Middle frontal gyrus (tissue), 1 donor: Measurements from ENCODE around the gene MAS1L.

Experiments used
- DNase-seq: peaks from one replicate; pipeline ENCODE4 v3.0.0-alpha.2; 2015; ENCODE audit warnings: low spot score; ENCODE audit errors: extremely low spot score

The MAS1L gene

GRCh38 chr6:29510746-29511300 lies 23.1 kb upstream of the MAS1L start:
- DNase-seq = no peak

- DNase-seq = no peak
Observed at GRCh38 chr6:29510202-29510601, 22.4 kb upstream of the MAS1L start.

GRCh38 chr6:29509711-29510110 lies 22.0 kb upstream of the MAS1L start:
- DNase-seq = no peak

GRCh38 chr6:29509239-29509638 lies 21.5 kb upstream of the MAS1L start:
- DNase-seq = no peak

GRCh38 chr6:29507319-29507718 lies 19.6 kb upstream of the MAS1L start:
- DNase-seq = no peak

GRCh38 chr6:29506446-29507067 lies 18.8 kb upstream of the MAS1L start:
- DNase-seq = no peak

- no peak for DNase-seq
Observed at GRCh38 chr6:29505808-29506207, 18.1 kb upstream of the MAS1L start.

GRCh38 chr6:29504961-29505360 lies 17.2 kb upstream of the MAS1L start:
- DNase-seq = no peak

GRCh38 chr6:29502597-29502996 lies 14.8 kb upstream of the MAS1L start:
- no peak for DNase-seq

GRCh38 chr6:29502181-29502580 lies 14.4 kb upstream of the MAS1L start:
- DNase-seq = no peak

- DNase-seq = no peak
Observed at GRCh38 chr6:29501106-29501505, 13.3 kb upstream of the MAS1L start.

- DNase-seq = no peak
Observed at GRCh38 chr6:29500594-29500993, 12.8 kb upstream of the MAS1L start.

GRCh38 chr6:29499704-29500103 lies 11.9 kb upstream of the MAS1L start:
- no peak for DNase-seq

GRCh38 chr6:29496961-29497360 lies 9.2 kb upstream of the MAS1L start:
- no peak for DNase-seq

GRCh38 chr6:29495571-29495970 lies 7.8 kb upstream of the MAS1L start:
- no peak for DNase-seq

GRCh38 chr6:29494131-29494530 lies 6.4 kb upstream of the MAS1L start:
- no peak for DNase-seq

- DNase-seq = no peak
Observed at GRCh38 chr6:29493261-29493660, 5.5 kb upstream of the MAS1L start.

GRCh38 chr6:29491574-29491973 lies 3.8 kb upstream of the MAS1L start:
- DNase-seq = no peak

GRCh38 chr6:29490552-29490951 lies 2.8 kb upstream of the MAS1L start:
- DNase-seq = no peak

- DNase-seq = no peak
Observed at GRCh38 chr6:29490055-29490454, 2.3 kb upstream of the MAS1L start.

- no peak for DNase-seq
Observed at GRCh38 chr6:29489286-29489685, 1.5 kb upstream of the MAS1L start.

GRCh38 chr6:29488874-29489273 lies 1.1 kb upstream of the MAS1L start:
- no peak for DNase-seq

GRCh38 chr6:29487131-29487530 lies 625 bp downstream of the MAS1L start:
- no peak for DNase-seq

GRCh38 chr6:29486577-29486976 lies 1.2 kb downstream of the MAS1L start:
- DNase-seq = no peak
